Activated naive CD4-positive, alpha-beta T cell treated with anti-CD3 and anti-CD28 coated beads for 36 hours (primary cell): Measurements from ENCODE around the gene CDH12. TPM values are rescaled to one million over a fixed set of nuclear protein-coding genes. Genes with fewer than 3 reads are reported as not detected.
"Not testable (repeated sequence)": the region's sequence is repeated elsewhere in the genome, so short reads cannot be mapped to it uniquely, and the experiment has no call there.

ENCODE experiments used
- CTCF ChIA-PET: fragments of 350-600 bp; sonication (Branson Sonifier 250); formaldehyde crosslinking; loops from one replicate; lab custom pipeline; 2021; ENCODE audit warnings: antibody characterized with exemption; lab: Charles Lee
- DNase-seq: peaks from one replicate; pipeline ENCODE4 v3.0.0-alpha.2; 2020
- H3K27ac Mint-ChIP-seq: one replicate; pipeline ENCODE4 v1.8.0; 2021; ENCODE audit warnings: mild to moderate bottlenecking, mixed read lengths
- H3K27me3 Mint-ChIP-seq: one replicate; pipeline ENCODE4 v1.8.0; 2021; ENCODE audit warnings: low read depth, mixed read lengths
- H3K36me3 Mint-ChIP-seq: one replicate; pipeline ENCODE4 v1.8.0; 2021; ENCODE audit warnings: low read depth, mixed read lengths
- H3K4me1 Mint-ChIP-seq: one replicate; pipeline ENCODE4 v1.8.0; 2021; ENCODE audit warnings: low read depth, mixed read lengths
- H3K4me3 Mint-ChIP-seq: one replicate; pipeline ENCODE4 v1.8.0; 2021; ENCODE audit warnings: mild to moderate bottlenecking, moderate library complexity, mixed read lengths
- H3K9me3 Mint-ChIP-seq: one replicate; pipeline ENCODE4 v1.8.0; 2021; ENCODE audit warnings: mixed read lengths
- intact Hi-C: fragments of 100-400 bp; cut with micrococcal nuclease; formaldehyde crosslinking; loops from one replicate; pipeline ENCODE4 v1.15.1; 2023
- total RNA-seq, 2 experiments: library from RNA; stranded (reverse); gene quantifications; one replicate each; pipeline ENCODE4 v1.2.3, GENCODE V29; 2021

The CDH12 gene
- total RNA-seq, 2 experiments from 2014 or later = not detected

DNA sequence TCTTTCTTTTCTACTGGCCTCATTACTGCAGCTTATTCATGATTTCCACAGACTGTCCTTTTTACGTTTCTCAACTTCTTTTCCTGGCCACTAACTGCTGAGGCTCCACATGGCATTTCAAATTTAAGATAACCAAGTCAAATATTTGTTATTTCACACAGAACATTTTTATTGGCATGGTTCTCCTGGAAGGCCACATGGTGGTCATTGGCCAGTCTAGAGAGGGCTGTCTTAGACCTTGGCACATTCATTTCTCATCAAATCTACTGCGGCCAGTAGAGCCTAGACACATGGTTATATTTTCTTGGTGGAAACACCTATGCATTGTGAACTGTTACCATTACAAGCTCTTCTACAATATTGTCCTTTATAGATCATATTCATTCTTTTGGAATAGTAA, 644.7 kb downstream of the CDH12 start:
- DNase-seq, H3K9me3 Mint-ChIP-seq, H3K4me3 Mint-ChIP-seq, H3K4me1 Mint-ChIP-seq, CTCF ChIA-PET, intact Hi-C loops, H3K36me3 Mint-ChIP-seq, H3K27me3 Mint-ChIP-seq, H3K27ac Mint-ChIP-seq: not testable (repeated sequence)

DNA sequence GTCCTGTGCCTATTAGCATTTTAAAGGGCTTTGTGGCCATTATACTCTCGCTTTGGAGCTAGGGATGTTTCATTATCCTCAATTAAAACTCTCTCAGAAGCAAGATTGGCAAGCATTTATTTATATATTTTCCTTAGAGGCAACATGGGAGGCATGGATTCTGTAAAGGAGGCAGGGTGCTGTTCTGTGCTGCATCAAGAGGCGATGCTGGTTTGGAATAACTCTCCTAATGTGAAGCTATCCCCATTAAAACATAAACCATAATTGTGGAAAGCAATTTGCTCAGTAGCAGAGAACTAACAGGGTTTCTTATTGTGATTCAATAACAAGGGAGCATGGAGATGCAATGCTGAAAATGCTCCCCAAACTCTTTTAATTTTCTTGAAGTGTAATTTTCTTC, 664.5 kb downstream of the CDH12 start:
- CTCF ChIA-PET, H3K4me3 Mint-ChIP-seq, DNase-seq, H3K9me3 Mint-ChIP-seq, intact Hi-C loops, H3K27ac Mint-ChIP-seq, H3K27me3 Mint-ChIP-seq, H3K4me1 Mint-ChIP-seq, H3K36me3 Mint-ChIP-seq: not testable (repeated sequence)

DNA sequence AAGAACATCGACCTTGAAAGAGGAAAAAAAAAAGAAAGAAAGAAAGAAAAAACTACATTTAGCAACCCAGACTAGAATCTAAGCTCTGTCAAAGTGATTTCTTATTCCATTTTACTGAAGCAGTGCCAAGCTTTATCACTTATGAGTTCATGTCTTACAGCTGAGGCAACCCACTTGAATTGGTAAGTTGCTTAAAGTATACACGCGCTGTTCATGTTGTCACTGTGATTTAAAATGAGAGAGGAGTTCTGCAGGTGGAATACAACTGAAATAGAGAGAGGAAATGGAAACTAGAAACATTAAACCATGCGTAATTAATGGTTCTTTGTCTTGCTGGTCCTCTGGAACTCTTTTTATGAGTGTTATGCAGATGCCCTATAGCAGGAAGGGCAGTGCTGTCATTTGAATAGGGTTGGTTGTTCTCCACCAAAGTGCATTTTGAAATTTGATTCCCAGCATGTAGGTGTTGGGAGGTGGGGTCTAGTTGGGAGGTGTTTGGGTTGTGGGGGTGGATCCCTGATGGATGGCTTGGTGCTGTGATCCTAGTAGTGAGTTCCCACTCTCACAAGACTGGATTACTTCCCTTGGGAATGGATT, 665.4 kb downstream of the CDH12 start:
- H3K27me3 Mint-ChIP-seq, H3K4me1 Mint-ChIP-seq, H3K27ac Mint-ChIP-seq, intact Hi-C loops, H3K4me3 Mint-ChIP-seq, H3K36me3 Mint-ChIP-seq, H3K9me3 Mint-ChIP-seq, CTCF ChIA-PET, DNase-seq: not testable (repeated sequence)

DNA sequence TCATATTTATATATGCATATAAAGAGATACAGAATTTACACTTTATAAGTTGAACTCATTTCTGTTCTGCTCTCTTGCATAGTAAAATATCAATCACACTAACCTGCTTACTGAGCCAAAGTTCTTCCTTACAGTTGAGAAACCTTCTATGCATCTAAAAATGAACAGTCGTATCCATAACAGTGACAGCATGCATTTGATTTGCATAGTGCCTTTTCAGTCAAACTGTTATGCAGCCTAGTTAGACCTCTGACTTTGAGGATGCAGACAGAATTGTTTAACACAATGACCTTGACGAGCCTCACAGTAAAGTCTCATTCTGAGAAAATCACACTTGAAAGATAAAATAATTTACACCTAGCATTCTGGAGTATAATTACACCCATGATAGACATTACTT, 683.9 kb downstream of the CDH12 start:
- H3K27me3 Mint-ChIP-seq, H3K27ac Mint-ChIP-seq, H3K4me3 Mint-ChIP-seq, CTCF ChIA-PET, H3K36me3 Mint-ChIP-seq, H3K9me3 Mint-ChIP-seq, intact Hi-C loops, DNase-seq, H3K4me1 Mint-ChIP-seq: not testable (repeated sequence)

DNA sequence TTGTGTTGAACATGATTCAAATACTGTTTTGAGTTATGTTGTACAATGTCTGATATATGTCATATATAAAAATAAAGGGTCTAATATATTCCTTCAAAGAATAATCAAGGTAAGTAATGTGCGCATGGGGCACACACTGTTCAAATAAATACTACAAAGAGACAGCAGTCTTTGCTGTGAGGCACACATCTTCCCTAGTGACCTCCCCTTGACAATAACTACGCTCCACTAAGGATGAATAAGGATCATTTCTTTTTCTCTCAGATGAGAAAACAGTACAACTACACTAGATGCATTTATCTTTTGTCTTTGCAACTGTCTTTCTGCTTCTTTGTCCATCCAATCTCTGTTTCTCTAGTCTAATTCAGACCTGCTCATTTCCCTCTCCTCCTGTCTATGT, 684.4 kb downstream of the CDH12 start:
- H3K36me3 Mint-ChIP-seq, H3K4me1 Mint-ChIP-seq, CTCF ChIA-PET, H3K9me3 Mint-ChIP-seq, DNase-seq, intact Hi-C loops, H3K27me3 Mint-ChIP-seq, H3K27ac Mint-ChIP-seq, H3K4me3 Mint-ChIP-seq: not testable (repeated sequence)

DNA sequence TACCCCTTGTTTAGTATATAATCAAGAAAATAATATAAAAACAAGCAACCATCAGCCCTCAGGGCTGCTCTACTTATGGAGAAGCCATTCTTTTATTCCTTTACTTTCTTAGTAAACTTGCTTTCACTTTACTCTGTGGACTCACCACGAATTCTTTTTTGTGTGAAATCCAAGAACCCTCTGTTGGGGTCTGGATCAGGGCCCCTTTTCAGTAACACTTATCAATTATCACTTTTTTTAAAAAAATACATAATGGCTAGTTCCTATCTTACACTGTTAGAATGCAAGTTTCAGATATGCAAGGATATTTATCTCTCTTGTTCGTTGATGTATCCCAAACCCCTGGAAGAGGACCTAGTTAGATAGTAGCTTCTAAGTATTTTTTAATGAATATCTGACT, 687.2 kb downstream of the CDH12 start:
- CTCF ChIA-PET, H3K9me3 Mint-ChIP-seq, H3K36me3 Mint-ChIP-seq, DNase-seq, H3K27me3 Mint-ChIP-seq, H3K27ac Mint-ChIP-seq, intact Hi-C loops, H3K4me3 Mint-ChIP-seq, H3K4me1 Mint-ChIP-seq: not testable (repeated sequence)

DNA sequence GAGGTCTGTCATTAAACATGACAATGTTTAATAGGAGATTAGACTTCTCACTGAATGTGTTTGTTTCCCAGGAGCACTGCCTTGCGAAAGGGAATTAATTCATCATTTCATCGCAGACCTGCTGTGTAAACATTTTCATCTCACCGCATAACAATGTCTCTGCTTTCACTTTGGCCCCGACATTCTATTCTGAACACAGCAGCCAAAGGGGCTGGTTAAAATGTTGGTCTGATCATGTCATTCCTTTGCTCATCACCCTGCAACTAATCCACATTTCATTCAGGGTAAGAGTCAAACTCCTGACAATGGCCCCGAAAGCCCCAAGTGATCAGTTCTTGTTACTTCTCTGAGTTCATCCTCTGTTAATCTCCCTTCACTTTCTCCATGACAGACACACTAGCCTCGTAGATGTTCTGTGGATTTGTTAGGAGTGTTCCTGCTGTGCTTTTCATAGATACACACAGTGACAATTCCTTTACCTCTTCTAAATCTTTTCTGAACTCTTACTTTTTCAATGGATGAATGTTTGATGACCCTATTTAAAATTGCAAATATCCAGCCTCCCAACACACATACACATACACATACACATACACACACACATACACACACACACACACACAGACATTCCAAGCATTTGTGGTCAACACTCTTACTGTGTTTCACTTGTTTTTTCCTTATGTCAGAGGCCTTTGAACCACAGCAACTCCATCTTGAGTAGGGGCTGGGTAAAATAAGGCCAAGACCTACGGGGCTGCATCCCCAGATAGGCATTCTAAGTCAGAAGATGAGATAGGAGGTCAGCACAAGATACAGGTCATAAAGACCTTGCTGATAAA, 688.0 kb downstream of the CDH12 start:
- H3K4me3 Mint-ChIP-seq, H3K4me1 Mint-ChIP-seq, H3K9me3 Mint-ChIP-seq, H3K27me3 Mint-ChIP-seq, H3K27ac Mint-ChIP-seq, intact Hi-C loops, DNase-seq, CTCF ChIA-PET, H3K36me3 Mint-ChIP-seq: not testable (repeated sequence)

DNA sequence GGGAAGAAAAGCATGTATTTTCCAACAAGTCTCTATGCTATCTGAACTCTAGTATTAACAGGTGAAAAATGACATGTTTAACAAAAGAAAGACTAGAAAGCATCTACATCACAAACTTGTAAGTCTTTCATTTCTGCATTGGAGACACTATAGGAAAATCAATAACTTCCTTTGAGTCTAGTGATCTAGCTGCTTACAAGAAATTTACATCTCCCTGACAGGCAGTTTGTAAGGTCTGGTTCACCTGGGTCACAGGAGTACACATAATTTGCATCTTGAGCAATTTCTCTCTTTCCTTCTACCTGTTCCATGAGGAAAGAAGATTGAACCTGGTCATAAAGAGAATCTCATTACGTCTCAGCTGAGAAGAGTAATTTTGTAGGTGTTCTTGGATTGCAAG, 696.2 kb downstream of the CDH12 start:
- CTCF ChIA-PET, intact Hi-C loops, H3K27me3 Mint-ChIP-seq, H3K36me3 Mint-ChIP-seq, H3K4me3 Mint-ChIP-seq, H3K27ac Mint-ChIP-seq, H3K9me3 Mint-ChIP-seq, H3K4me1 Mint-ChIP-seq, DNase-seq: not testable (repeated sequence)

DNA sequence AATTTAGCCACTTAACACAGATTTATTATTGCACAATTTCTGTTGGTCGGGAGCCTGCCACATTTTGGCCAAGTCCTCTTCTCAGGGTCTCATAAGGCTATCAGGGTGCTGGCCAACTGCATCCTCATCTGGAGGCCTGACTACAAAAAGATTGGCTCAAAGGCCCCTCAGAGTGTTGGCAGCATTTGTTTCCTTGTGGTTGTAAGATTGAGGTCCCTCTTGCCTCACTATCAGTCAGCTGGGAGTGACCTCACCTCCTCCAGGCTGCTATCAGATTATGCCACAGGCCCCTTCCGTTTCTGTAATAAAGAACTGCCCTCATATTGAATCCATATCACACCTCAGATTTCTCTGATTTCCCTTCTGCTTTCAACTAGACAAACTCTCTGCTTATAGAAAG, 698.4 kb downstream of the CDH12 start:
- CTCF ChIA-PET, H3K27me3 Mint-ChIP-seq, H3K4me3 Mint-ChIP-seq, H3K36me3 Mint-ChIP-seq, H3K27ac Mint-ChIP-seq, intact Hi-C loops, DNase-seq, H3K4me1 Mint-ChIP-seq, H3K9me3 Mint-ChIP-seq: not testable (repeated sequence)

DNA sequence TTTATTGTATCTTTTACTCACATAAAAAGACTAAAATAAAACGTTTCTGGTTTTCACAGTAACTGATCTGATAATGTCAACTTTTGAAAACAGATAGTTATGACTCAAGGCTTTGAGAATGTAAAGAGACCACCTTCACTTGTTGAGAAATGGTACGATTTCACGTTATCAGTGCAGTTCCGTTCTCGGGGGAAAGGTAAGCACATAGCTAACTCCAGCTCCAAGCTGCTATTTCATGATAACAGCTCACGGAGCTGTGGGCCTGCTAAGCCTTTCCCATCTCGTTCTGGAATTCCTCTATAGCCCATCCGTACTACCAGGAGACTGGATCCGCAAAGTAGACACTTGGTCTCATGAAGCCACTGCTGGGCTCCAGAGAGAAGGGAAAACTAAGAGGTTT, 701.3 kb downstream of the CDH12 start:
- H3K27me3 Mint-ChIP-seq, H3K4me1 Mint-ChIP-seq, H3K36me3 Mint-ChIP-seq, H3K27ac Mint-ChIP-seq, H3K4me3 Mint-ChIP-seq, CTCF ChIA-PET, H3K9me3 Mint-ChIP-seq, DNase-seq, intact Hi-C loops: not testable (repeated sequence)

DNA sequence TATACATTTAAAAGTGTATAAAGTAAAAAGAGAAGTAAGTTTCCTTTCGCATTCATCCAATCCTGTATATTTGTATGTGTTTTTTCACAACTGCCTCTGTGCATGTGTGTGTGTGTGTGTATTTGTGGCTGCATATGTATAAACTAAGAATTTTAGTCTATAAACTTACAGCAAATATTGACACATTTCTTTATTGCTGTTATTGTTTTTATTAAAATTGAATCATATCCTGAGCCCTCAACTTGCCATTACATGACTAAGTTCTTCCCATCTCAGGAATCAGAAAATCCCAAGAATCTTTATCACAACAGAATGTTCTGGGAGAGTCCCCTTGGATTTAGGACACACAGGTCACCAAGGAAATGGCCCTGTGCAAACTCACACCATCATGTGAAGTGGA, 712.7 kb downstream of the CDH12 start:
- H3K36me3 Mint-ChIP-seq, DNase-seq, CTCF ChIA-PET, H3K9me3 Mint-ChIP-seq, H3K4me1 Mint-ChIP-seq, intact Hi-C loops, H3K27me3 Mint-ChIP-seq, H3K27ac Mint-ChIP-seq, H3K4me3 Mint-ChIP-seq: not testable (repeated sequence)

DNA sequence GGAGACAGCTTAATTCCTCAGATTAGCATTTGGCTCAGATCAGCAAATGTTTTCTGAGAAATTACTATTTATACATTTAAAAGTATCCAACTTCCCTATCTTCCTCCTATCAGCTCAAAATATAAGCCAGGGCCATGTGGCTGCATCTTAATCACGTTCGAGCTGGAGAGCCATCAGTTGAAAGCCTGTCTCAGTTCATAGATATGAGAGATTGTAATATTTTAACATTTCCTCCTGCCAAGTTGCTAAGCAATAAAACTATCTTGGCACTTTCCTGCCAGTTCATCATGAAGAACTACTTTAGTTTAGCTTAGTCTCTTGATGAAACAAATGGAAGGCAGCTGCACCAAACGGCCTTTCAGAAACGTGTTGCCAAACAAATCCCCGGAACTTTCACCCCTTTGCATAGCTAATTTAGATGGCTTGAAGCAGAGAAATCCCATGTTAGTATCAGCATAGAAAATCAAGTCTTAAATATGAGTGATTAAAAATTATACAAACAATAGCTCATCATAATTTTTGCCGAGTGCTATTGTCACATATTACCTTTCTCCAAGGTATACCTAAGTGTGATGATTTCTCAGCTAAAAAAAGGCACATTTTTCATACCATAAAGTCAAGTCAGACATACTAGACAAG, 713.4 kb downstream of the CDH12 start:
- H3K4me1 Mint-ChIP-seq, H3K9me3 Mint-ChIP-seq, H3K36me3 Mint-ChIP-seq, CTCF ChIA-PET, H3K4me3 Mint-ChIP-seq, intact Hi-C loops, H3K27me3 Mint-ChIP-seq, DNase-seq, H3K27ac Mint-ChIP-seq: not testable (repeated sequence)

DNA sequence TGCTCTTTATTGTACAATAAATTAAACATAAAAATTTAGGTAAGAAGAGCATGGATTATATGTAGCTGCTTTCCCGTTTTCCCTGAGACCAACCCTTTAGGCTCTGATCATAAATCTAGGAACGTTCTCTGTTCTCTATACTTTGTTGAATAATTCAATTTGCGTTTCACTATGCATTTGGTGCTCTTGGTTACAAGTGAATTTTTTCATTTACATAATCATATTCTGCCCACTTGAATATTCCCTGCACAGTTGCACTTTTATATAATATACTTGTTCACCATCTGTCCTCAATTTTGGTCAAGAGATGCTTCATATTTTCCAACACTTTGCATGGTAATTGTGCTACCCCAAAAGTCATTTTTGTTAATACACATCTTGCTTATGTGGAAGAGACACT, 741.8 kb downstream of the CDH12 start:
- Mint-ChIP-seq H3K9me3 (no peaks in the 10 kb centered on the region), H3K4me3 (no peak overlapping the region), H3K4me1 (no peaks in the 10 kb centered on the region), H3K36me3 (no peaks in the 10 kb centered on the region), H3K27ac (no peak overlapping the region), H3K27me3 (no peaks in the 10 kb centered on the region)
- intact Hi-C loops = no loop called here
- no peak for DNase-seq
- CTCF ChIA-PET = no interaction called here
